GM23338 (cell line): ENCODE data around the gene KAT2B. TPM values are rescaled to one million over a fixed set of nuclear protein-coding genes. Genes with fewer than 3 reads are reported as not detected.

ENCODE experiments used
- ATAC-seq: fragments of 200-7000 bp; cut with Tn5 transposase; 3 replicates; pipeline ENCODE4 v1.9.1; 2020
- DNase-seq: peaks from one replicate; pipeline ENCODE4 v3.0.0-alpha.2; 2015; ENCODE audit warnings: low spot score
- H2AFZ ChIP-seq: fragments of 200-600 bp; sonication (generic); 2 replicates; pipeline ENCODE4 v1.8.0; 2016; ENCODE audit warnings: antibody characterized with exemption, mild to moderate bottlenecking, moderate library complexity
- H3F3A ChIP-seq: fragments of 200-600 bp; sonication (generic); replicated peaks from 2 replicates; pipeline ENCODE4 v1.8.0; 2017; ENCODE audit warnings: antibody characterized with exemption, mixed run types, low read depth
- H3K27ac ChIP-seq: fragments of 200-600 bp; sonication (generic); 2 replicates; pipeline ENCODE4 v1.6.1; 2016; ENCODE audit warnings: low read depth
- H3K27me3 ChIP-seq: fragments of 200-600 bp; sonication (generic); 2 replicates; pipeline ENCODE4 v1.8.0; 2016; ENCODE audit warnings: mild to moderate bottlenecking, mixed run types, moderate library complexity; ENCODE audit not compliant: insufficient read depth
- H3K36me3 ChIP-seq: fragments of 200-600 bp; sonication (generic); 2 replicates; pipeline ENCODE4 v1.8.0; 2016; ENCODE audit warnings: mild to moderate bottlenecking; ENCODE audit not compliant: insufficient read depth
- H3K4me1 ChIP-seq: fragments of 200-600 bp; sonication (generic); 2 replicates; pipeline ENCODE4 v1.8.0; 2016; ENCODE audit warnings: mild to moderate bottlenecking, moderate library complexity; ENCODE audit not compliant: insufficient read depth
- H3K4me2 ChIP-seq: fragments of 200-600 bp; sonication (generic); 2 replicates; pipeline ENCODE4 v1.7.1; 2017; ENCODE audit warnings: mixed run types
- H3K4me3 ChIP-seq: fragments of 200-600 bp; sonication (generic); 2 replicates; pipeline ENCODE4 v1.6.1; 2016; ENCODE audit warnings: mixed run types
- H3K79me2 ChIP-seq: fragments of 200-600 bp; sonication (generic); replicated peaks from 2 replicates; pipeline ENCODE4 v1.8.0; 2017; ENCODE audit warnings: mild to moderate bottlenecking; ENCODE audit not compliant: insufficient read depth
- H3K9me2 ChIP-seq: fragments of 200-600 bp; sonication (generic); 2 replicates; pipeline ENCODE4 v1.8.0; 2017; ENCODE audit not compliant: insufficient read depth
- H4K20me1 ChIP-seq: fragments of 200-600 bp; sonication (generic); replicated peaks from 2 replicates; pipeline ENCODE4 v1.8.0; 2017; ENCODE audit warnings: mild to moderate bottlenecking; ENCODE audit not compliant: insufficient read depth
- H3K27ac Mint-ChIP-seq: 2 replicates; pipeline ENCODE4 v1.8.0; 2020; ENCODE audit warnings: inconsistent platforms, mild to moderate bottlenecking, moderate library complexity, mixed read lengths
- H3K27me3 Mint-ChIP-seq: 3 replicates; pipeline ENCODE4 v1.8.0; 2022; ENCODE audit warnings: low read depth, mild to moderate bottlenecking, moderate library complexity, mixed read lengths, inconsistent platforms; ENCODE audit not compliant: insufficient read depth, poor library complexity
- H3K36me3 Mint-ChIP-seq: 3 replicates; pipeline ENCODE4 v1.8.0; 2021; ENCODE audit warnings: low read depth, mild to moderate bottlenecking, inconsistent platforms, moderate library complexity, mixed read lengths
- H3K4me1 Mint-ChIP-seq: 3 replicates; pipeline ENCODE4 v1.8.0; 2020; ENCODE audit warnings: mild to moderate bottlenecking, inconsistent platforms, mixed read lengths
- H3K4me3 Mint-ChIP-seq: 3 replicates; pipeline ENCODE4 v1.8.0; 2021; ENCODE audit warnings: moderate library complexity, mild to moderate bottlenecking, inconsistent platforms, mixed read lengths
- H3K9me3 Mint-ChIP-seq: 3 replicates; pipeline ENCODE4 v1.8.0; 2020; ENCODE audit warnings: moderate library complexity, mild to moderate bottlenecking, inconsistent platforms, mixed read lengths
- CREB1 ChIP-seq: fragments of 250-450 bp; sonication (Bioruptor Pico); IDR thresholded peaks from 2 replicates; pipeline ENCODE4 v1.5.0; 2020; ENCODE audit warnings: low read depth, mild to moderate bottlenecking, moderate library complexity
- ETS1 ChIP-seq: IDR thresholded peaks from 2 replicates; pipeline ENCODE4 v1.6.1; 2016; ENCODE audit warnings: antibody characterized with exemption
- EZH2 ChIP-seq: fragments of 200-600 bp; sonication (generic); IDR thresholded peaks from one replicate; pipeline ENCODE4 v1.8.0; 2017; ENCODE audit warnings: antibody characterized with exemption, mild to moderate bottlenecking, low read depth; ENCODE audit not compliant: unreplicated experiment
- EZH2phosphoT487 ChIP-seq: fragments of 200-600 bp; sonication (generic); IDR thresholded peaks from one replicate; pipeline ENCODE4 v1.8.1; 2018; ENCODE audit warnings: antibody characterized with exemption; ENCODE audit not compliant: unreplicated experiment
- JUNB ChIP-seq: IDR thresholded peaks from one replicate; pipeline ENCODE4 v1.6.1; 2016; ENCODE audit warnings: antibody characterized with exemption; ENCODE audit not compliant: unreplicated experiment
- NANOG ChIP-seq: IDR thresholded peaks from 2 replicates; pipeline ENCODE4 v1.6.1; 2016; ENCODE audit warnings: antibody characterized with exemption, borderline replicate concordance
- POLR2AphosphoS5 ChIP-seq: IDR thresholded peaks from 2 replicates; pipeline ENCODE4 v1.6.1; 2016; ENCODE audit warnings: antibody characterized with exemption, low read depth
- REST ChIP-seq: IDR thresholded peaks from one replicate; pipeline ENCODE4 v1.6.1; 2018; ENCODE audit warnings: antibody characterized with exemption; ENCODE audit not compliant: unreplicated experiment
- STAT1 ChIP-seq: IDR thresholded peaks from one replicate; pipeline ENCODE4 v1.6.1; 2016; ENCODE audit warnings: antibody characterized with exemption; ENCODE audit not compliant: unreplicated experiment
- ZNF114 ChIP-seq: fragments of 250-450 bp; sonication (Bioruptor Pico); IDR thresholded peaks from 2 replicates; pipeline ENCODE4 v1.5.0; 2020; ENCODE audit warnings: mild to moderate bottlenecking, moderate library complexity
- ZNF331 ChIP-seq: fragments of 250-450 bp; sonication (Bioruptor Pico); IDR thresholded peaks from 2 replicates; pipeline ENCODE4 v1.5.0; 2020; ENCODE audit warnings: low read depth, mild to moderate bottlenecking, moderate library complexity
- ZNF462 ChIP-seq: fragments of 250-450 bp; sonication (Bioruptor Pico); IDR thresholded peaks from 2 replicates; pipeline ENCODE4 v1.5.0; 2020; ENCODE audit warnings: mild to moderate bottlenecking, moderate library complexity
- polyA plus RNA-seq: library from polyadenylated mRNA; unstranded; fragments of >200 nt; fragmentation: Nextera tagmentation; extraction: Ambion mirVana; gene quantifications from 2 replicates; pipeline ENCODE4 v1.2.1, GENCODE V29; 2016
- total RNA-seq: library from RNA; depleted of rRNA; stranded (reverse); fragments of >200 nt; shearing (Covaris generic); gene quantifications from 2 replicates; pipeline ENCODE4 v1.2.3, GENCODE V29; 2014
- TF ChIP-seq, protein P1 (sequence below), 2 experiments: fragments of 200-600 bp in 1 of 2; sonication (generic) in 1 of 2; conservative IDR thresholded peaks; 2 replicates each; pipeline versions ENCODE4 v1.5.1 to v1.6.1; 2016 to 2017; ENCODE audit warnings: antibody characterized with exemption in 2 of 2, low read depth in 2 of 2, mild to moderate bottlenecking in 2 of 2, moderate library complexity in 1 of 2

Gene KAT2B
- total and polyA plus RNA-seq, 2 experiments from 2014 or later = 1.3 to 4.4 TPM

- H3K9me3 Mint-ChIP-seq = no peaks in the 10 kb centered on the region
- Histone ChIP-seq H3K9me2 (no peaks in the 10 kb centered on the region), H4K20me1 (no peaks in the 10 kb centered on the region), H3F3A (no peaks in the 10 kb centered on the region), H3K4me3 (peak within 1 kb of the TSS; percentile 99), H2AFZ (peak within 1 kb of the TSS; percentile 96), H3K79me2 (peaks cover 28% of the 10 kb centered on the region), H3K27me3 (no peaks in the 10 kb centered on the region), H3K27ac (peak within 1 kb of the TSS; percentile 91), H3K36me3 (peaks cover 25% of the 10 kb centered on the region), H3K4me2 (peak within 1 kb of the TSS; percentile 97), H3K4me1 (peaks cover 10% of the 10 kb centered on the region; the same call in 1 of the 2 replicates)
- peaks cover 25% of the 10 kb centered on the region for H3K36me3 Mint-ChIP-seq
- peaks cover 6% of the 10 kb centered on the region; the same call in 2 of the 3 replicates for H3K4me1 Mint-ChIP-seq
- H3K27ac Mint-ChIP-seq = no peak within 1 kb of the TSS
- H3K4me3 Mint-ChIP-seq = no peak within 1 kb of the TSS
- TF ChIP-seq ETS1 (peak; percentile 37; the same call in 1 of the 2 replicates), ZNF462 (no peak), POLR2AphosphoS5 (peak; percentile 89), CREB1 (peak; percentile 89), ZNF331 (CRISPR knock-in tag) (no peak), NANOG (no peak), ZNF114 (CRISPR knock-in tag) (no peak), JUNB (no peak), STAT1 (no peak), EZH2phosphoT487 (no peak), REST (no peak), EZH2 (no peak)
- TF ChIP-seq, protein P1, sequence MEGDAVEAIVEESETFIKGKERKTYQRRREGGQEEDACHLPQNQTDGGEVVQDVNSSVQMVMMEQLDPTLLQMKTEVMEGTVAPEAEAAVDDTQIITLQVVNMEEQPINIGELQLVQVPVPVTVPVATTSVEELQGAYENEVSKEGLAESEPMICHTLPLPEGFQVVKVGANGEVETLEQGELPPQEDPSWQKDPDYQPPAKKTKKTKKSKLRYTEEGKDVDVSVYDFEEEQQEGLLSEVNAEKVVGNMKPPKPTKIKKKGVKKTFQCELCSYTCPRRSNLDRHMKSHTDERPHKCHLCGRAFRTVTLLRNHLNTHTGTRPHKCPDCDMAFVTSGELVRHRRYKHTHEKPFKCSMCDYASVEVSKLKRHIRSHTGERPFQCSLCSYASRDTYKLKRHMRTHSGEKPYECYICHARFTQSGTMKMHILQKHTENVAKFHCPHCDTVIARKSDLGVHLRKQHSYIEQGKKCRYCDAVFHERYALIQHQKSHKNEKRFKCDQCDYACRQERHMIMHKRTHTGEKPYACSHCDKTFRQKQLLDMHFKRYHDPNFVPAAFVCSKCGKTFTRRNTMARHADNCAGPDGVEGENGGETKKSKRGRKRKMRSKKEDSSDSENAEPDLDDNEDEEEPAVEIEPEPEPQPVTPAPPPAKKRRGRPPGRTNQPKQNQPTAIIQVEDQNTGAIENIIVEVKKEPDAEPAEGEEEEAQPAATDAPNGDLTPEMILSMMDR (conservative IDR thresholded peaks at IDR 0.05; ENCODE audit: low read depth in 2 of 2) = no peak
- ATAC-seq = peak; percentile 96
- DNase-seq = peak; percentile 99
- no peaks in the 10 kb centered on the region for H3K27me3 Mint-ChIP-seq
Measured at GRCh38 chr3:20185679-20186599, 145.7 kb downstream of the KAT2B start, which contains the start of gene SGO1. SGO1 (minus strand) TSS chr3:20186206; CDS start chr3:20184027, 2,179 bp downstream.
